A673 (cell line): Measurements from ENCODE around the gene DSCAM. TPM values are rescaled to one million over a fixed set of nuclear protein-coding genes. Genes with fewer than 3 reads are reported as not detected.

Experiments used
- BruUV-seq: library from RNA; stranded (reverse); fragments of 400-500 nt; replicated peaks from 2 replicates; lab custom pipeline; 2021; lab: Mats Ljungman, UMichigan
- CTCF ChIA-PET: fragments of 300-600 bp; sonication (Branson Sonifier 250); formaldehyde crosslinking; loops from one replicate; lab custom pipeline; 2022; ENCODE audit warnings: antibody characterized with exemption; lab: Charles Lee
- POLR2A ChIA-PET: fragments of 300-600 bp; sonication (Branson Sonifier 250); formaldehyde crosslinking; loops from one replicate; lab custom pipeline; 2022; ENCODE audit warnings: antibody characterized with exemption; ENCODE audit not compliant: low non-redundant PET; lab: Charles Lee
- DNase-seq: peaks from one replicate; pipeline ENCODE4 v3.0.0-alpha.2; 2015; ENCODE audit warnings: low spot score
- H3K27ac ChIP-seq: fragments of 200-600 bp; sonication (generic); 2 replicates; pipeline ENCODE4 v1.5.1; 2016; ENCODE audit warnings: mixed run types, low read depth, mild to moderate bottlenecking, mixed read lengths, antibody characterized with exemption, low read length; ENCODE audit not compliant: poor library complexity, severe bottlenecking
- H3K27me3 ChIP-seq: fragments of 200-600 bp; sonication (generic); replicated peaks from 2 replicates; pipeline ENCODE4 v1.6.1; 2017; ENCODE audit warnings: mixed run types, low read depth, mild to moderate bottlenecking, mixed read lengths, antibody characterized with exemption, low read length; ENCODE audit not compliant: insufficient read depth, poor library complexity
- H3K36me3 ChIP-seq: fragments of 200-600 bp; sonication (generic); 2 replicates; pipeline ENCODE4 v1.6.1; 2016; ENCODE audit warnings: mixed run types, mild to moderate bottlenecking, mixed read lengths, antibody characterized with exemption, low read length; ENCODE audit not compliant: insufficient read depth, poor library complexity, severe bottlenecking
- H3K4me1 ChIP-seq: fragments of 200-600 bp; sonication (generic); 2 replicates; pipeline ENCODE4 v1.6.1; 2017; ENCODE audit warnings: mixed run types, mild to moderate bottlenecking, mixed read lengths, antibody characterized with exemption, low read length; ENCODE audit not compliant: insufficient read depth, poor library complexity, severe bottlenecking
- H3K4me3 ChIP-seq: fragments of 200-600 bp; sonication (generic); 2 replicates; pipeline ENCODE4 v1.5.1; 2016; ENCODE audit warnings: low read depth, mixed run types, mild to moderate bottlenecking, mixed read lengths, low read length; ENCODE audit not compliant: poor library complexity, severe bottlenecking
- H3K9me3 ChIP-seq: fragments of 200-600 bp; sonication (generic); 2 replicates; pipeline ENCODE4 v1.6.1; 2016; ENCODE audit warnings: mixed run types, low read depth, mild to moderate bottlenecking, mixed read lengths, antibody characterized with exemption, low read length; ENCODE audit not compliant: poor library complexity, severe bottlenecking
- CTCF ChIP-seq: fragments of 300-800, 200-600 bp; sonication (generic); conservative IDR thresholded peaks from 2 replicates; pipeline ENCODE4 v1.5.1; 2017; ENCODE audit warnings: low read depth, mild to moderate bottlenecking, antibody characterized with exemption, low read length, moderate library complexity, mixed read lengths
- EZH2 ChIP-seq: fragments of 200-600 bp; sonication (generic); IDR thresholded peaks from 2 replicates; pipeline ENCODE4 v1.6.1; 2017; ENCODE audit warnings: borderline replicate concordance, low read depth, mild to moderate bottlenecking, mixed read lengths, antibody characterized with exemption, low read length; ENCODE audit not compliant: poor library complexity, severe bottlenecking
- intact Hi-C: fragments of 100-400 bp; cut with micrococcal nuclease; formaldehyde crosslinking; loops from one replicate; pipeline ENCODE4 v1.10.0; 2022; ENCODE audit not compliant: unreplicated experiment
- total RNA-seq: library from RNA; stranded (reverse); gene quantifications from 2 replicates; pipeline ENCODE4 v1.2.3, GENCODE V29; 2021

Gene DSCAM
- total RNA-seq, 1 experiment from 2014 or later: not detected

GRCh38 chr21:40178726-40179125 is 668.2 kb downstream of the DSCAM start:
- TF ChIP-seq CTCF (no peak), EZH2 (no peak)
- intact Hi-C loops: no loop called here
- peaks cover 18% of the 10 kb centered on the region for H3K9me3 ChIP-seq
- no peaks in the 10 kb centered on the region for H3K4me1 ChIP-seq
- no peaks in the 10 kb centered on the region for H3K27me3 ChIP-seq
- DNase-seq: no peak
- POLR2A ChIA-PET: no interaction called here
- H3K4me3 ChIP-seq: no peak overlapping the region
- no peak overlapping the region for H3K27ac ChIP-seq
- CTCF ChIA-PET: no interaction called here
- no TSS peak for BruUV-seq
- no peaks in the 10 kb centered on the region for H3K36me3 ChIP-seq

- DNase-seq: no peak
- ChIA-PET CTCF (no interaction called here), POLR2A (no interaction called here)
- no TSS peak for BruUV-seq
- Histone ChIP-seq H3K27ac (no peak overlapping the region), H3K27me3 (no peaks in the 10 kb centered on the region), H3K4me1 (no peaks in the 10 kb centered on the region), H3K36me3 (no peaks in the 10 kb centered on the region), H3K4me3 (no peak overlapping the region), H3K9me3 (peaks cover 18% of the 10 kb centered on the region)
- intact Hi-C loops: no loop called here
- TF ChIP-seq EZH2: no peak
- no peak for TF ChIP-seq CTCF
Measured at GRCh38 chr21:40177979-40178378, 669.0 kb downstream of the DSCAM start.

- TF ChIP-seq CTCF: no peak
- TF ChIP-seq EZH2: no peak
- DNase-seq: no peak
- BruUV-seq: no TSS peak
- Histone ChIP-seq H3K27ac (no peak overlapping the region), H3K9me3 (peaks cover 12% of the 10 kb centered on the region), H3K36me3 (no peaks in the 10 kb centered on the region), H3K27me3 (no peaks in the 10 kb centered on the region), H3K4me3 (no peak overlapping the region), H3K4me1 (no peaks in the 10 kb centered on the region)
- intact Hi-C loops: no loop called here
- CTCF ChIA-PET: no interaction called here
- POLR2A ChIA-PET: no interaction called here
Measured at GRCh38 chr21:40176724-40177123, 670.2 kb downstream of the DSCAM start.
